GM18508 (cell line): ENCODE measurements around the gene KAT2A.

Source experiments
- ATAC-seq: cut with Tn5 transposase; IDR thresholded peaks from one replicate; pipeline ENCODE4 v1.9.1; 2021; ENCODE audit warnings: moderate number of reproducible peaks; ENCODE audit not compliant: insufficient read depth, unreplicated experiment

The KAT2A gene

DNA sequence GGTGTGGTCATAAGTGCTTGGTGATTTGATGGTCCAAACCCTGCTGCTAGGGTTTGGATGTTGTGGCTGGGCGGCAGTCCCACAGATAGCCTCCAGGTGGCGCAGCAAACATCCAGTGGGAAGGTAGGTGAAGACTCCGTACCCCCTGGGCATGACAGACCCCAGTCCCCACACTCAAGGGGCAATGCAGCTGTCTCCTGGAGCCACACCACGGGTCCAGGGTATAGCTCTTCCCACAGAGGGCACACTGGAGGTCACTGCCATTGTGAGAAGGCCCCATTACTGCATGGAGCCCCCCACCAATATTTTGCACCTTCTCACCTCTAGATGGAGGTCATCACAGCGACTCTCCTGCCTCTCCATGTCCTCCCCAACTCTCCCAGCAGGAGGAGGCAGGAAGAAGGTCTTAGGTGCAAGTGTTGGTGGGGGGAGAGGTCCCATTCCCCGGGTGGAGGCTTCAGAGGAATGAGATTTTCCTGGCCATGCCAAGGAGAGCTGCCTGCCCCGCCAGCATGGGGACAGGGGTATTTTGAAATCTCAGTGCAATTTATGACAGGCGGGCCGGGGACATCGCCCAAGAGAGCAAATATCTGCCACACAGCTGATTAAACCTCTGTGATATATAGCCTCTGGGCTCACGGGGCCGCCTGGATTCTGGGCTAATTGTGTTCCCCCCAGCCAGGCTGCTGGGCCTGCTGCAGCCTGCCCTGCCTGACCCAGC lies 53.6 kb downstream of the KAT2A start:
- no peak for ATAC-seq

DNA sequence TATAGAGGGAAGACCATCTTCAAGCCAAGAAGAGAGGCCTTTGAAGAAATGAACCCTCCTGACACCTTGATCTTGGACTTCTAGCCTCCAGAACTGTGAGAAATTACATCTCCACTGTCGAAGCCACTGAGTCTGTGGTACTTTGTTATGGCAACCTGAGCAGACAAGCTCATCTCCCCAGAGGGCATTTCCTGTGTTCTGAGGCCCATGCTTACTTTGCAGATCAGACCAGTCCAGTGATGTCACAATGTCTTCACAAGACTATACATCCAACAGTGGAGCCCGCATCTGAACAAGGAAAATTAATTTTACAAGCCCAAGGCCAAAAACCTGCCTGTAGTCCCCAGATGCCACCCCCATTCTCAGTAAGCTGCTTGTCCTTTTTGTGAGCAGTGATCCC lies 56.0 kb downstream of the KAT2A start:
- no peak for ATAC-seq
